NK-92 treated with Interleukin-12 subunit alpha and Interleukin-12 subunit beta, amount 100 ng/mL, for 24 hours (cell line): ENCODE results near the gene TRIM3.
A peak's percentile ranks its signal among the peaks of the same experiment; 100 is the strongest.

Experiments used
- DNase-seq: peaks from one replicate; lab custom pipeline; 2025; lab: John Stamatoyannopoulos, UW

TRIM3 gene

DNA sequence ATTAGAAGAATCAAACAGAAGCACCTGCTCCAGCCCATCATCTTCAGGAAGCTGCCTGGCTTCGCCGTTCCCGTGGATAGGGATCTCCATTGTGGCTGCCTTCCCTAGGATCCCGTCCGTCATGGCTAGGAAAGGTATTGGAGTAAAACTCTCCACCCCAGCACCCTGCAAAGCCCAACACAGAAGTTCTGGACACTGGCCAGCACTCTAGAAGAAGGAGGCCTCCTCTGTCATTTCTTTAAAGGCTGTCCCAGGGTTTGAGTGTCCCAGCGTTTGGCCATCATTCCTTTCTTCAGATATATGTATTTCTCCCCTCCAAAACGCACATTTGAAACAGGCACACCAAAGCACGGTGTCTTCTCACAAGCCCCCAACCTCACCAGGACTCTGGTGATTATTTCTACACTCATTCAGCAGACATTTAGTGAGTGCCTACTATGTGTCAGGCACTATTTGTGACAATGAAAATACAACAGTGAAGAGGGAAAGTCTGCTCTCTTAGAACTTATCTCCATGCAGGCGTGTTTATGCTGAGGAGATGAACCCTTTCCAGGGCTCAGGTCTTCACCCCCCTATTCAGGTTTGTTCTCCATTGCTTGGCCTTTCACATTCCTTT lies 6.7 kb upstream of the TRIM3 start:
- no peak for DNase-seq

DNA sequence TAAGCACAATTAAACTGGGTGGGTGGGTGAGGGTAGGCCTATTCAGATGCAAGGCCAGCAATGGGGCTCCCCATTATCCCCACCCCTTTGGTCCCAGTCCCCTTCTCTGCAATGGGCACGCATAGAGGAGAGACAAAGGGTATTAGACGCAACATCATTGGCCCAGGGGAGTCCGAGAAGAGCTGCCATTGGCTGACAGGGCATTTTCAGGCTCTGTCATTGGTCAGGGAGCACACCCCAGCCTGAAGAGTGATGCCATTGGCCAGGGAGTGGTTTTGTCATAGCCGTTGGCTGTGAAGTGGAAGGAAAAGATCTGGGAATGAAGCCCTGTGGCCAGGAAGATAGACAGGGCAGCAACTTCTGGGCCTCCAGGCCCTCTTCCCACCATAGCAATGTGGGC lies 2.8 kb upstream of the TRIM3 start:
- DNase-seq = no peak

DNA sequence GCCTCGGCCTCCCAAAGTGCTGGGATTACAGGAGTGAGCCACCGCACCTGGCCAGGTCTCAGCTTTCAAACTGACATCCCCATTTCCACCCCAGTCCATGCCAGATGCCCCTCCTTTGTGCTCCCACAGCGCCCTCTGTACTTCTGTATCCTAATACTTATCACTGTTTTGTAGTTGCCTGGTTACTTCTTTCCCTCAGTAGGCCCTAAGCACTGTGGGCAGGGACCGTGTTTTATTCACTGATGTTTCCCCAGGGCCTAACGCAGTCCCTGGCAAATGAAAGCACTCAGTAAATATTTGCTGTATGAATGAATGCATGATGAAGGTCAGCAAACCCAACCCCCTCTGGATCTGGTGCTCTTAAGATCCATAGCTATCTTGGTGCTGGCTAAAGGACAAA lies 2.2 kb upstream of the TRIM3 start:
- no peak for DNase-seq

DNA sequence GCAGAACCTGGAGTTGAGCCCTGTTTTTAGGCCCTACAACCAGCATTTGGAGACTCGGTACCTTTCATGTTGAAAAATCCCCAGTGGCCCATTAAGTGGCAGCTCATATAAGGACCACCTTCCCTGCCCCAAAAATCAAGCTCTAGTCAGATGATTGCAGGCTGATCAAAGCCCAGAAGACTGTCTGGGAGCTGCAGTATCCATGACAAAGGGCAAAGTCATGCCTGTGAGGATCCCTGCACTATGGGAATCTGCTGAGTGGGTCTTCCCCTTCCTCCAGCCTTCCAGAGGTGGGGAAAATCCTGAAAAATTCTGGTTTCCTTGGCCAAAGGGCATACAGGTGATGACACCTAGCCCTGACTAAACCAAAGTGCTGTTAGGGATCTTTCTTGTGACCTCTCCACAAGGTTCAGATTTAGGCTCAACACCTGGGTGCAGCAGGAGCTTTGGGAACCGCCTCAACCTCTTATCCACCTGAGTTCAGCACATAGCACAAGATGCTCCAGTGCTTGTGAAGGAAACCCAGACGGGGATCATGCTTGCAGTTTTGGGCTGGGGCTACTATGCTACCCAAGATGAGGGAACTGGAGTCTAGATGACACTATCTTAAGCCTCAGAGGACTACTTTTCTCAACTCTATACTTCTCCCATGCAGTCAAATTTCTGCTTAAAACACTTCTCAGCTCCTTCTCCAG lies 1.2 kb upstream of the TRIM3 start:
- no peak for DNase-seq

DNA sequence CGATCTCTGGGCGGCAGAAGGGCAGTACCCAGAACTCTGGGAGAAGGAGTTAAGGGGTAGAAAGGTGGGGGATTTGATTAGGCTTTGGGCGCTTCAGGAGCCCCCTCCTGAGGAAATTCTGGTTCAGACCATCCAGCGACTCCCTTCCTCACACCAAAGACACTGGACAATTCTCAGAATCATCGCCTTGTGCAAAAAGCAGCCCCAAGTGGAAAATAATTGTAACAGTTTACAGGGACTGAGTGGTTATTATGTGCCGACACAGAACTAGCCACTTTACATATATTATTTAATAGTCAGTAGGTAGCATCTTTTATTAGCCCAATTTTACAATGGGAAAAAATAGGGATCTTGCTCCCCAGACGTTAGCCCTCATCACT lies 662 bp upstream of the TRIM3 start:
- DNase-seq = no peak

DNA sequence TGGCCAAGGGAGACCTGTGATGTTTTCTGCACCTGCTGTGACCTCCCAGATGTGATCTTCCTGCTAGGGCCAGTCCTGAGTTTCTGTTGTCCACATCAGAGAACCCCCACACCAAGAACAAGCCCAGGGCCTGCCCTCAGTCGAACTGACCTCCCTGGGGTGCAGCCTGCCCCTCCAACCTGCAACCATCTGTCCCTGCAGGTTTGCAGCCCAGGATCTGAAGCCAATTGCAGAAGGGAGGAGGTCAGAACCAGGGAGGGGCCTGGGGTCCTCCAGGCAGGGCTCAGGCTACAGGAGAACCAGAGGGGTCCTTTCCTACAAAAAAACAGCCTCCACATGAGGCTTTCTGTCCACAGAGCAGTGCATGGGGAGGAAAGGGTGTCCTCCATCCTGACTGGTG lies 807 bp downstream of the TRIM3 start:
- no peak for DNase-seq

DNA sequence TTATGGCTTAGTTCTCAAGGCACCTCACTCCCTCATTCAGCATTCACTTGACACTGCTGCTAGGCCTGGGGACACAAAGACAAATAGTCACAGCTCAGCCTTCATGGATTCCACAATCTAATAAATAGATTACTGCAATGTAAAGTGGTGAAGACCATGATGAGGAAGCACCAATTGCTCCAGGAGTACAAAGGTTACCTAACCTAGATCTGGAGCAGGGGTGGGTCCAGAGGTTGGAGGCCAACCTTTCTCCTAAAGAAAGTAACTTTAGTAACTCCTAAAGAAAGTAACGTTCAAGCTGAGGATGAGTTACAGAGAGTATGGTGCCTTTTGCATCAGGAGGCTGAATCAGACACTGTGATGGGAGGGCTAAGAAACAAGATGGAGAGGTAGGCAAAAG lies 4.1 kb downstream of the TRIM3 start:
- DNase-seq = no peak

DNA sequence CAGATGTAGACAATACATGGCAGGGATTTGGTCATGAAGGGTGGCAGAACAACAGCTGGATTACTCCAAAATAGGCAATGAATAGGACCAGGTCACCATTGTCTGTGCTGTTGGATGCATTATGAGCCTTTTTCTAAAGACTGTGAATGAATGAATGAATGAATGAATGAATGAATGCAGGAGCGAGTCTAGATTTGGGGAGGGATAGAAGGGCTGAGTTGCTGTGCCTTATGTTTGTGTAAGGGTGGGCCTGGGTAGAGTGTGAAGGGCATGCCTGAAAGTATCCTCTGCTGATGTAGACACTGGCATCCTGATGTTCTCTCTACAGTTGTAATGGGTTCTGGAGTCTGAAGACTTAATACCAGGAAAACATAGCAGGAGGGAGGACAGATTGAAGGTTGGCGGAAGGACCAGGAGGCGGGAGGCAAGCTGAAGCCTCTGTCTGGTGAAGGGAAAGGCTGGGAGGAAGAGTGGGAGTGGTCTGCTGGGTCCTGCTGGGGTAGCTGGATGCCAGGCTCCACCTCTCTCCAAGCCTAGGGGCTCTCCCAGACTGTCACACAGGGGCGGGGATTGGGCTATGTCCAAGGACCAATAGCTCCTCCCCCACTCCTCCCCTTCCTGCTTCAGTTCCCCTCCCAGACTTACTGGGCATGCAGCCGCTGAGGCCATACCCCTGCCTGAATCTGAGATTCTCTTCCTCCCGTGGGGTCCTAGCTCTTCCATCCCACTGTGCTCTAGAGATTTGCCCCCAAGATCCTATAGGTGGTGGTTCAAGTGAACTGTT lies 4.8 kb downstream of the TRIM3 start:
- no peak for DNase-seq

- DNase-seq = no peak
Measured at GRCh38 chr11:6459099-6459450, 14.7 kb downstream of the TRIM3 start.

GRCh38 chr11:6458352-6459098 lies 15.2 kb downstream of the TRIM3 start:
- DNase-seq = no peak

GRCh38 chr11:6457581-6458320 lies 16.0 kb downstream of the TRIM3 start:
- DNase-seq = no peak

- no peak for DNase-seq
Measured at GRCh38 chr11:6456361-6457073, 17.2 kb downstream of the TRIM3 start.

GRCh38 chr11:6455070-6455469 lies 18.7 kb downstream of the TRIM3 start:
- no peak for DNase-seq

DNA sequence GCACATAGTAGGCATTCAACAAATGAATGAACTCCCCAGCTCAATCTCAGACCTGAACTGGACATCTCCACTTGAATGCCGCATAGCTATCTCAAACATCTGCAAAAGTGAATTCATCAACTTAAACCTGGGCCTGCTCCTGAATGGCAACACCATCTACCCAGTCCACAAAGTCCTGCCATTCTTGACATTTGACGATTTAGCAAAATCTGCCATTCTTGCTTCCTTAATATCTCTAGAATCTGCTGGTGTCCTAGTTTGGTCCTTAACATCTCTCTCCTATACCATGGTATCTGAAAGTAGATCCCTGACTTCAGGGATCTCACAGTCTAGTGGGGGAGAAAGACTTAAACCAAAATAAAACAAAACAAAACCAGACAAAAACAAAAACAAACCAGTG lies 20.6 kb downstream of the TRIM3 start:
- DNase-seq = no peak

- no peak for DNase-seq
Measured at GRCh38 chr11:6452219-6452618, 21.5 kb downstream of the TRIM3 start.

- no peak for DNase-seq
Measured at GRCh38 chr11:6448574-6448973, 25.2 kb downstream of the TRIM3 start.

DNA sequence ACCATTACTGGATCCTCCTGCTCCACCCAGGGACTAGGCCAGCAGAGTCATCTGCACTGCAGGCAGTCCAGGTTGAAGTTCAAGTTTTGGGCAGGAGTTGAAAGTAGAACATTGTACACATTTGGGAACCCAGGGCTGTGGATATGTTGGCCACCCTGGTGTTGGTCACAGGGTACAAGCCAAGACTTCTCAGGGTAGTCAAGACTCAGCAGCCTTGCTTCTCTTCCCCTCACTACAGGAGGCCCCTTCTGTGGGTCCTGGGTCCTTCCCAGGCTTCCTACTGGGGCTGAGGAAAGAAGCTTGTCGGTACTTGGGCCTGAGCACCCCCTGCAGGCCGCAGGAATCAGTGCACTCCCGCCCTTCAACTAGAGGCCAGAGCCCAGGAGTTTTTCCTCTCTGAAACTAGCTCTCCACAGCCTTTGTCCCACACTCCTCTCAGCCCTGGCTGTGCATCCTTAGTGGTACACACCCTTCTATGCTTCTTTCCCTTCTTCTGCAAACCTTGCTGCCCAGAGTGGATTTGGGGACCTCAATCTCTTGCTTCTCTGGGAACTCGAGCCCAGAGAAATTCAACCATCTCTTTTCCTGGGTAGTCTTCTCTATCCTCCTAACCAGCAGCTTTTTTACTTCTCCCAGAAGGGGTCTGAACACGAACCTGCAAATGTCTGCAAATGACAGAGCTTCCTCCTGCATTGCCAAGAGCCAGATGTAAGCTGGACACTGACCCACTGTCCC lies 30.3 kb downstream of the TRIM3 start:
- peak; percentile 30 for DNase-seq

GRCh38 chr11:6442441-6442840 lies 31.3 kb downstream of the TRIM3 start:
- DNase-seq = no peak

DNA sequence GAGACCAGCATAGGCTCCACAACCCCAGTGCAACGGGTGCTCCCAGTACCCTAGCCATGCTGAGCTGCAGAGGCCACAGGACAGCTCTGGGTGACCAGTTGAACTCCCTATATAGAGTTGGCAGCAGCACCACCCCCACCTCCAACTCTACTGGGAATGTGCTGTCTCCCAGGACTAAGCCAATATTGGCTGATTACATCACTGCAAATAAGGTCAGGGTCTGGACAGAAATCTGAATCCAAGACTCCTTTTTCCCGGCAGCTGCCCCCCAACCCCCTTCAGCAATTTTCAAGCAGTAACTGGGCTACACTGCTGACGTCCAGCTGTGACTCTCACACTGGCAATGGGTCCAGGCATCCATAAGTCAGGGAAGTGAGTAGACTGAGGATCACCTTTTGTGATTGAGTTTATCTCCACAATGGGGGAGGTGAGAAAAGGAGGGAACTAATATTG lies 32.8 kb downstream of the TRIM3 start, which contains the start of gene HPX:
Gene HPX, minus strand, starts transcription at position 82 of the 453 bp plus-strand sequence. Its CDS starts 24 bp downstream, at position 58.
- DNase-seq = no peak

DNA sequence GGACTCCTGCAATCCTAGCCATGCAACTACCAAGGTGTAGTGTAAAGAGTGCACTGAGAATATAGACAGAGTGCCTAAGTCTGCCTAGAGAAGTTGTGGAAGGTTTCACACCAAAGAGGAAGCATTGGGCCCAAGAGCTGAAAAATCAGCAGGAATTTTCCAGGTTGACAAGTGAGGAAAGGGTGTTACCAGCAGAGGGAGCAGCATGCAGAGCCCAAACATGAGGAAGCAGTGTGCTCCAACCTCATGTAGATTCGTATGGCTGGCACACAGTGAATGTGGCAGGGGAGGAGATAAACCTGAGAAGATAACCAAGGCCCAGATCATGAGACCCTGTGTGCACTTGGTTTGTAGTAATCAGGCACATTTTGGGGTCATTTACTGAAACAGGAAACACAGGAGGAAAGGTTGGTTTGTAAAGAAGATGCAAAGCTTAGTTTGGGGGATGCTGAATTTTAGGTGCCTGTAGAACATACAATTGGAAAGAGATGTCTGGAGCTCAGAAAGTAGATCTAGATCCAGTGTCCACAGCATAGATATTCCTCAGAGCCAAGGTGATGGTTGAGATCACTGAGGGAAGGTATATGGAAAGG lies 34.7 kb downstream of the TRIM3 start:
- no peak for DNase-seq
